Gastrocnemius medialis (tissue), 4 donors: ENCODE results near the gene ARL2BP.

Experiments used
- POLR2A ChIP-seq, 2 donors: fragments of 450-650 bp; IDR thresholded peaks; one replicate each; pipeline ENCODE4 v1.6.1; 2017; ENCODE audit warnings: antibody characterized with exemption in 2 of 2, mild to moderate bottlenecking in 2 of 2, moderate library complexity in 2 of 2
- TF ChIP-seq, protein P1 (sequence below), 5 experiments: fragments of 450-650 bp in 3 of 5; fragments of 200-600 bp in 2 of 5; sonication (generic) in 2 of 5; IDR thresholded peaks in 4 of 5; conservative IDR thresholded peaks in 1 of 5; 1 replicate in 4 of 5; 2 replicates in 1 of 5; pipeline ENCODE4 v1.5.1; 2016 to 2019; ENCODE audit warnings: antibody characterized with exemption in 5 of 5, mild to moderate bottlenecking in 3 of 5, moderate library complexity in 3 of 5

DNA sequence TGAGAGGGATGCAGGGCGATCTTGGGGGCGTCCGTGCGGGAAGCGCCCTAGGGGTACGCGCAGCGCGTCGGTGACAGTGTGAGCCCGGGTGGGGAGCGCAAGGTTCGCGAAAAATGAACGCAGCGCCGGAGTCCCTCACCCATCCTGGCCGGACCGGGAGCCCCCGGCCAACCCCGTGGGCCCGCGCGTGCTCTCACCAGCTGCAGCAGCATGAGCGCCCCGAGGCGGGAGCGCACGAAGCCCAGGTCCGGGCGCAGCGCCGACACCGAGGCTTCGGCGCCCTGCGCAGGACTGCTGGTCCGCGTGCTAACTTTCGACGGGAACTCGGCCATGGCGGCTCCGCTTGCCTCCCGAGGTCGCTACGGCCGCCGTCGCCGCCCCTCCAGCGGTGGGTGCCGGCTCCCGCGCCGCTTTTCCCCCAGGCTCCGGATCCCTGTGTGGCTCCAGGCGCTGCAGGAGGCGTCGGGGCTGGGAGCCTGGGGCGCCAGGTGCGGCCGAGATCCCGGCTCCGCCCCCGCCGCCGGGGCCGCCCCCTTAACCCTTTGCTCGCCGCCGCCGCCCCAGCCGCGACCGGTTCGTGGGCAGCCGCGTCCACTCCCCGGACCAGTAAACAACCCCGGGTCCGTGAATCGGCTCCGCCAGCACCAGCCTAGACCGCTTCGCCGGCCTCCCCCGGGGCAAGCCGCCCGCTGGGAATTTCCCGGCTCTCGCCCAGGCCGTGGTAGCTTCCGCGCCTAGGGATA is 39.3 kb downstream of the ARL2BP start, which contains the start of gene PLLP:
- TF ChIP-seq, protein P1, sequence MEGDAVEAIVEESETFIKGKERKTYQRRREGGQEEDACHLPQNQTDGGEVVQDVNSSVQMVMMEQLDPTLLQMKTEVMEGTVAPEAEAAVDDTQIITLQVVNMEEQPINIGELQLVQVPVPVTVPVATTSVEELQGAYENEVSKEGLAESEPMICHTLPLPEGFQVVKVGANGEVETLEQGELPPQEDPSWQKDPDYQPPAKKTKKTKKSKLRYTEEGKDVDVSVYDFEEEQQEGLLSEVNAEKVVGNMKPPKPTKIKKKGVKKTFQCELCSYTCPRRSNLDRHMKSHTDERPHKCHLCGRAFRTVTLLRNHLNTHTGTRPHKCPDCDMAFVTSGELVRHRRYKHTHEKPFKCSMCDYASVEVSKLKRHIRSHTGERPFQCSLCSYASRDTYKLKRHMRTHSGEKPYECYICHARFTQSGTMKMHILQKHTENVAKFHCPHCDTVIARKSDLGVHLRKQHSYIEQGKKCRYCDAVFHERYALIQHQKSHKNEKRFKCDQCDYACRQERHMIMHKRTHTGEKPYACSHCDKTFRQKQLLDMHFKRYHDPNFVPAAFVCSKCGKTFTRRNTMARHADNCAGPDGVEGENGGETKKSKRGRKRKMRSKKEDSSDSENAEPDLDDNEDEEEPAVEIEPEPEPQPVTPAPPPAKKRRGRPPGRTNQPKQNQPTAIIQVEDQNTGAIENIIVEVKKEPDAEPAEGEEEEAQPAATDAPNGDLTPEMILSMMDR (IDR thresholded peaks at IDR 0.05 in 4 of 5, conservative IDR thresholded peaks at IDR 0.05 in 1 of 5): no peak
- no peak for TF ChIP-seq POLR2A (IDR thresholded peaks at IDR 0.05)
